ENCODE results near the gene ELL3.

DNA sequence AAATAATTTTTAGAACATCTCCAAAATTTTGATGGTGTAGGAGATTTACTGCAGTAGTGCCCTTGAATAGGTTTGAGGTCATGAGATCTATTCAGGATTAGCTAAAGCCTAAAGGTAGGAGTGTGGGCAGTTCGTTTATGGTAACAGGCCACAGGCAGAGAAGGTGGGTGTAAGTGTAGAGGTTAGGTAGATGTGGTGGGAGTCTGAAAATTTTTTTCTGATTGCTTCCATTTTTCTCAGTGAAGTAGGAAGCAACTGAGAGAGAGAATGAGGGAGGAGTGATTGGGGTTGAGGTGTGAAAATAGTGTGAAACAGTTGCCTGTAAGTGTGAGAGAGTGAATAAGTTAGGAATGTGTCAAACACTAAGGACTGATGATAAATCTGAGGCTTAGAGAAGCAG lies 2.2 kb upstream of the ELL3 start:
- TF ChIP-seq, protein P1, sequence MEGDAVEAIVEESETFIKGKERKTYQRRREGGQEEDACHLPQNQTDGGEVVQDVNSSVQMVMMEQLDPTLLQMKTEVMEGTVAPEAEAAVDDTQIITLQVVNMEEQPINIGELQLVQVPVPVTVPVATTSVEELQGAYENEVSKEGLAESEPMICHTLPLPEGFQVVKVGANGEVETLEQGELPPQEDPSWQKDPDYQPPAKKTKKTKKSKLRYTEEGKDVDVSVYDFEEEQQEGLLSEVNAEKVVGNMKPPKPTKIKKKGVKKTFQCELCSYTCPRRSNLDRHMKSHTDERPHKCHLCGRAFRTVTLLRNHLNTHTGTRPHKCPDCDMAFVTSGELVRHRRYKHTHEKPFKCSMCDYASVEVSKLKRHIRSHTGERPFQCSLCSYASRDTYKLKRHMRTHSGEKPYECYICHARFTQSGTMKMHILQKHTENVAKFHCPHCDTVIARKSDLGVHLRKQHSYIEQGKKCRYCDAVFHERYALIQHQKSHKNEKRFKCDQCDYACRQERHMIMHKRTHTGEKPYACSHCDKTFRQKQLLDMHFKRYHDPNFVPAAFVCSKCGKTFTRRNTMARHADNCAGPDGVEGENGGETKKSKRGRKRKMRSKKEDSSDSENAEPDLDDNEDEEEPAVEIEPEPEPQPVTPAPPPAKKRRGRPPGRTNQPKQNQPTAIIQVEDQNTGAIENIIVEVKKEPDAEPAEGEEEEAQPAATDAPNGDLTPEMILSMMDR (IDR thresholded peaks at IDR 0.05), result no peak
- no peak for TF ChIP-seq POLR2A (IDR thresholded peaks at IDR 0.05)

Data from tibial nerve (tissue), 3 donors.